Measurements from ENCODE around the gene SLC38A11.

DNA sequence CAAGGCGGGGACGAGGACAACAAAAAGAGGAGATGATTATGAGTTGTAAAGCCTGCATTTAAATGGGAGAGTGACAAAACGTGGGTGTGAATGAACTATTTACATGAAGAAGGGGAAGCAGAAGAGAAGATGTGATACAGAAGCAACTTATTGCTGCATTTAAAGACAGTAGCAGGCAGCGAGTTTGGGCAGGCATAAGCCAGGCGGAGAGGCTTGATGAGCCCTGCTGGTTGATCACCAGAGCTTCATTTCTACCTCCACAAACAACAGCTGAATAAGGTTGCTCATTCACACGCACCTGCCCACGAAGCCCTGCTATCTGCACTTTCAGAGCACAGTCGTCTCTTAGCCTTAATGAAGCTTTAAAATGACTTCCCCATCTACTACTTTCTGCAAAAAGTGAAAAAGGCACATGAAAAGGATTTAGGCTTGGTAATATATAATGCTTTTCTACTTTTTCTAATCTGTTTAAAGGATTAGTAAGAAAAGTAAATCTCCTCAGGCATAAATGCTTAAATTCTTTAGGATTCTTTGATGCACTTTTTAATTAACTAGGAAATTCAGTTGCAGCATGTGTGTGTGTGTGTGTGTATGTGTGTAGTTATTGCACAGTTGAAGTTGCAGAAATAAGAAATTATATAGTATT, 3.1 kb downstream of the SLC38A11 start:
- TF ChIP-seq CHD1 (IDR thresholded peaks at IDR 0.05; ENCODE audit: low read depth, low read length) = no peak
- TF ChIP-seq HDAC6 (IDR thresholded peaks at IDR 0.05; ENCODE audit: low read depth, low read length) = no peak
- TF ChIP-seq CBX8 (IDR thresholded peaks at IDR 0.05; ENCODE audit: borderline replicate concordance, low read depth, low read length) = no peak
- TF ChIP-seq, protein P1, sequence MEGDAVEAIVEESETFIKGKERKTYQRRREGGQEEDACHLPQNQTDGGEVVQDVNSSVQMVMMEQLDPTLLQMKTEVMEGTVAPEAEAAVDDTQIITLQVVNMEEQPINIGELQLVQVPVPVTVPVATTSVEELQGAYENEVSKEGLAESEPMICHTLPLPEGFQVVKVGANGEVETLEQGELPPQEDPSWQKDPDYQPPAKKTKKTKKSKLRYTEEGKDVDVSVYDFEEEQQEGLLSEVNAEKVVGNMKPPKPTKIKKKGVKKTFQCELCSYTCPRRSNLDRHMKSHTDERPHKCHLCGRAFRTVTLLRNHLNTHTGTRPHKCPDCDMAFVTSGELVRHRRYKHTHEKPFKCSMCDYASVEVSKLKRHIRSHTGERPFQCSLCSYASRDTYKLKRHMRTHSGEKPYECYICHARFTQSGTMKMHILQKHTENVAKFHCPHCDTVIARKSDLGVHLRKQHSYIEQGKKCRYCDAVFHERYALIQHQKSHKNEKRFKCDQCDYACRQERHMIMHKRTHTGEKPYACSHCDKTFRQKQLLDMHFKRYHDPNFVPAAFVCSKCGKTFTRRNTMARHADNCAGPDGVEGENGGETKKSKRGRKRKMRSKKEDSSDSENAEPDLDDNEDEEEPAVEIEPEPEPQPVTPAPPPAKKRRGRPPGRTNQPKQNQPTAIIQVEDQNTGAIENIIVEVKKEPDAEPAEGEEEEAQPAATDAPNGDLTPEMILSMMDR (IDR thresholded peaks at IDR 0.05; ENCODE audit: control extremely low read depth in 1 of 3, insufficient read depth in 1 of 3, low read depth in 1 of 3, low read length in 3 of 3) = no peak
- TF ChIP-seq POLR2A (IDR thresholded peaks at IDR 0.05; ENCODE audit: control extremely low read depth in 1 of 2, low read depth in 2 of 2, low read length in 2 of 2) = no peak
- no peak for TF ChIP-seq CREB1 (IDR thresholded peaks at IDR 0.05)
- no peak for TF ChIP-seq TEAD4 (IDR thresholded peaks at IDR 0.05; ENCODE audit: low read depth, low read length)
- TF ChIP-seq RAD21 (IDR thresholded peaks at IDR 0.05 in 1 of 2, conservative IDR thresholded peaks at IDR 0.05 in 1 of 2; ENCODE audit: low read depth in 2 of 2, low read length in 2 of 2) = no peak
- no peak for TF ChIP-seq TAF1 (IDR thresholded peaks at IDR 0.05; ENCODE audit: low read depth, low read length)

All from H1 (cell line).